Measurements from ENCODE around the gene ZNF597. TPM values are rescaled to one million over a fixed set of nuclear protein-coding genes. Genes with fewer than 3 reads are reported as not detected.

Gene ZNF597
- total RNA-seq, 1 experiment from 2014 or later, result 5.6 TPM

Small RNA genes lying within 50 kb of the gene (small RNA-seq; reads per million reads assigned to genes)
- 0 reads per million in 2 experiments for gene MIR6126

Other genes with a start within 250 kb of the ZNF597 start
- 11.9 and 14.5 TPM in 2 replicates for gene ZNF200, start 208.3 kb downstream of the ZNF597 start, total RNA-seq (2014; rRNA removed; shearing (Covaris generic))
- gene MEFV, start 186.9 kb downstream of the ZNF597 start, total RNA-seq (2014; rRNA removed; shearing (Covaris generic)), result 0.17 TPM in 1 of 2 replicates, not detected in the other
- 59.5 and 60.9 TPM in 2 replicates for gene ZNF263, start 160.0 kb downstream of the ZNF597 start, total RNA-seq (2014; rRNA removed; shearing (Covaris generic))
- 9.4 and 9.7 TPM in 2 replicates for gene TIGD7, start 138.1 kb downstream of the ZNF597 start, total RNA-seq (2014; rRNA removed; shearing (Covaris generic))
- gene ZNF75A, start 138.0 kb downstream of the ZNF597 start, total RNA-seq (2014; rRNA removed; shearing (Covaris generic)), result 18.1 and 24.9 TPM in 2 replicates
- gene OR2C1, start 87.6 kb downstream of the ZNF597 start, total RNA-seq (2014; rRNA removed; shearing (Covaris generic)), result not detected in 2 replicates
- gene ZSCAN32, start 42.5 kb downstream of the ZNF597 start, total RNA-seq (2014; rRNA removed; shearing (Covaris generic)), result 14.3 and 19.5 TPM in 2 replicates
- 19.4 and 21.6 TPM in 2 replicates for gene ZNF174, start 42.3 kb downstream of the ZNF597 start, total RNA-seq (2014; rRNA removed; shearing (Covaris generic))
- 16.7 and 18.9 TPM in 2 replicates for gene NAA60, start 176 bp upstream of the ZNF597 start, total RNA-seq (2014; rRNA removed; shearing (Covaris generic))
- not detected in 2 replicates for gene C16orf90, start 52.0 kb upstream of the ZNF597 start, total RNA-seq (2014; rRNA removed; shearing (Covaris generic))
- 25.1 and 31.9 TPM in 2 replicates for gene CLUAP1, start 57.5 kb upstream of the ZNF597 start, total RNA-seq (2014; rRNA removed; shearing (Covaris generic))
- gene NLRC3, start 133.9 kb upstream of the ZNF597 start, total RNA-seq (2014; rRNA removed; shearing (Covaris generic)), result not detected in 2 replicates
- gene SLX4, start 168.1 kb upstream of the ZNF597 start, total RNA-seq (2014; rRNA removed; shearing (Covaris generic)), result 5.1 and 6.6 TPM in 2 replicates
- gene DNASE1, start 211.2 kb upstream of the ZNF597 start, total RNA-seq (2014; rRNA removed; shearing (Covaris generic)), result 4.9 and 5.4 TPM in 2 replicates

Data from NCI-H460 (cell line).